GM23338 (cell line): ENCODE measurements around the gene MYOCOS. TPM values are rescaled to one million over a fixed set of nuclear protein-coding genes. Genes with fewer than 3 reads are reported as not detected.

ENCODE experiments used
- ATAC-seq: fragments of 200-7000 bp; cut with Tn5 transposase; 3 replicates; pipeline ENCODE4 v1.9.1; 2020
- DNase-seq: peaks from one replicate; pipeline ENCODE4 v3.0.0-alpha.2; 2015; ENCODE audit warnings: low spot score
- H2AFZ ChIP-seq: fragments of 200-600 bp; sonication (generic); 2 replicates; pipeline ENCODE4 v1.8.0; 2016; ENCODE audit warnings: antibody characterized with exemption, mild to moderate bottlenecking, moderate library complexity
- H3F3A ChIP-seq: fragments of 200-600 bp; sonication (generic); replicated peaks from 2 replicates; pipeline ENCODE4 v1.8.0; 2017; ENCODE audit warnings: antibody characterized with exemption, mixed run types, low read depth
- H3K27ac ChIP-seq: fragments of 200-600 bp; sonication (generic); 2 replicates; pipeline ENCODE4 v1.6.1; 2016; ENCODE audit warnings: low read depth
- H3K27me3 ChIP-seq: fragments of 200-600 bp; sonication (generic); 2 replicates; pipeline ENCODE4 v1.8.0; 2016; ENCODE audit warnings: mild to moderate bottlenecking, mixed run types, moderate library complexity; ENCODE audit not compliant: insufficient read depth
- H3K36me3 ChIP-seq: fragments of 200-600 bp; sonication (generic); 2 replicates; pipeline ENCODE4 v1.8.0; 2016; ENCODE audit warnings: mild to moderate bottlenecking; ENCODE audit not compliant: insufficient read depth
- H3K4me1 ChIP-seq: fragments of 200-600 bp; sonication (generic); 2 replicates; pipeline ENCODE4 v1.8.0; 2016; ENCODE audit warnings: mild to moderate bottlenecking, moderate library complexity; ENCODE audit not compliant: insufficient read depth
- H3K4me2 ChIP-seq: fragments of 200-600 bp; sonication (generic); 2 replicates; pipeline ENCODE4 v1.7.1; 2017; ENCODE audit warnings: mixed run types
- H3K4me3 ChIP-seq: fragments of 200-600 bp; sonication (generic); 2 replicates; pipeline ENCODE4 v1.6.1; 2016; ENCODE audit warnings: mixed run types
- H3K79me2 ChIP-seq: fragments of 200-600 bp; sonication (generic); replicated peaks from 2 replicates; pipeline ENCODE4 v1.8.0; 2017; ENCODE audit warnings: mild to moderate bottlenecking; ENCODE audit not compliant: insufficient read depth
- H3K9me2 ChIP-seq: fragments of 200-600 bp; sonication (generic); 2 replicates; pipeline ENCODE4 v1.8.0; 2017; ENCODE audit not compliant: insufficient read depth
- H4K20me1 ChIP-seq: fragments of 200-600 bp; sonication (generic); replicated peaks from 2 replicates; pipeline ENCODE4 v1.8.0; 2017; ENCODE audit warnings: mild to moderate bottlenecking; ENCODE audit not compliant: insufficient read depth
- H3K27ac Mint-ChIP-seq: 2 replicates; pipeline ENCODE4 v1.8.0; 2020; ENCODE audit warnings: inconsistent platforms, mild to moderate bottlenecking, moderate library complexity, mixed read lengths
- H3K27me3 Mint-ChIP-seq: 3 replicates; pipeline ENCODE4 v1.8.0; 2022; ENCODE audit warnings: low read depth, mild to moderate bottlenecking, moderate library complexity, mixed read lengths, inconsistent platforms; ENCODE audit not compliant: insufficient read depth, poor library complexity
- H3K36me3 Mint-ChIP-seq: 3 replicates; pipeline ENCODE4 v1.8.0; 2021; ENCODE audit warnings: low read depth, mild to moderate bottlenecking, inconsistent platforms, moderate library complexity, mixed read lengths
- H3K4me1 Mint-ChIP-seq: 3 replicates; pipeline ENCODE4 v1.8.0; 2020; ENCODE audit warnings: mild to moderate bottlenecking, inconsistent platforms, mixed read lengths
- H3K4me3 Mint-ChIP-seq: 3 replicates; pipeline ENCODE4 v1.8.0; 2021; ENCODE audit warnings: moderate library complexity, mild to moderate bottlenecking, inconsistent platforms, mixed read lengths
- H3K9me3 Mint-ChIP-seq: 3 replicates; pipeline ENCODE4 v1.8.0; 2020; ENCODE audit warnings: moderate library complexity, mild to moderate bottlenecking, inconsistent platforms, mixed read lengths
- CREB1 ChIP-seq: fragments of 250-450 bp; sonication (Bioruptor Pico); IDR thresholded peaks from 2 replicates; pipeline ENCODE4 v1.5.0; 2020; ENCODE audit warnings: low read depth, mild to moderate bottlenecking, moderate library complexity
- CTCF ChIP-seq, 2 experiments: fragments of 200-600 bp in 1 of 2; sonication (generic) in 1 of 2; conservative IDR thresholded peaks; 2 replicates each; pipeline versions ENCODE4 v1.5.1 to v1.6.1; 2016 to 2017; ENCODE audit warnings: antibody characterized with exemption in 2 of 2, low read depth in 2 of 2, mild to moderate bottlenecking in 2 of 2, moderate library complexity in 1 of 2
- ETS1 ChIP-seq: IDR thresholded peaks from 2 replicates; pipeline ENCODE4 v1.6.1; 2016; ENCODE audit warnings: antibody characterized with exemption
- EZH2 ChIP-seq: fragments of 200-600 bp; sonication (generic); IDR thresholded peaks from one replicate; pipeline ENCODE4 v1.8.0; 2017; ENCODE audit warnings: antibody characterized with exemption, mild to moderate bottlenecking, low read depth; ENCODE audit not compliant: unreplicated experiment
- EZH2phosphoT487 ChIP-seq: fragments of 200-600 bp; sonication (generic); IDR thresholded peaks from one replicate; pipeline ENCODE4 v1.8.1; 2018; ENCODE audit warnings: antibody characterized with exemption; ENCODE audit not compliant: unreplicated experiment
- JUNB ChIP-seq: IDR thresholded peaks from one replicate; pipeline ENCODE4 v1.6.1; 2016; ENCODE audit warnings: antibody characterized with exemption; ENCODE audit not compliant: unreplicated experiment
- NANOG ChIP-seq: IDR thresholded peaks from 2 replicates; pipeline ENCODE4 v1.6.1; 2016; ENCODE audit warnings: antibody characterized with exemption, borderline replicate concordance
- POLR2AphosphoS5 ChIP-seq: IDR thresholded peaks from 2 replicates; pipeline ENCODE4 v1.6.1; 2016; ENCODE audit warnings: antibody characterized with exemption, low read depth
- REST ChIP-seq: IDR thresholded peaks from one replicate; pipeline ENCODE4 v1.6.1; 2018; ENCODE audit warnings: antibody characterized with exemption; ENCODE audit not compliant: unreplicated experiment
- STAT1 ChIP-seq: IDR thresholded peaks from one replicate; pipeline ENCODE4 v1.6.1; 2016; ENCODE audit warnings: antibody characterized with exemption; ENCODE audit not compliant: unreplicated experiment
- ZNF114 ChIP-seq: fragments of 250-450 bp; sonication (Bioruptor Pico); IDR thresholded peaks from 2 replicates; pipeline ENCODE4 v1.5.0; 2020; ENCODE audit warnings: mild to moderate bottlenecking, moderate library complexity
- ZNF331 ChIP-seq: fragments of 250-450 bp; sonication (Bioruptor Pico); IDR thresholded peaks from 2 replicates; pipeline ENCODE4 v1.5.0; 2020; ENCODE audit warnings: low read depth, mild to moderate bottlenecking, moderate library complexity
- ZNF462 ChIP-seq: fragments of 250-450 bp; sonication (Bioruptor Pico); IDR thresholded peaks from 2 replicates; pipeline ENCODE4 v1.5.0; 2020; ENCODE audit warnings: mild to moderate bottlenecking, moderate library complexity
- polyA plus RNA-seq: library from polyadenylated mRNA; unstranded; fragments of >200 nt; fragmentation: Nextera tagmentation; extraction: Ambion mirVana; gene quantifications from 2 replicates; pipeline ENCODE4 v1.2.1, GENCODE V29; 2016
- total RNA-seq: library from RNA; depleted of rRNA; stranded (reverse); fragments of >200 nt; shearing (Covaris generic); gene quantifications from 2 replicates; pipeline ENCODE4 v1.2.3, GENCODE V29; 2014

The MYOCOS gene
- total and polyA plus RNA-seq, 2 experiments from 2014 or later, result not detected

GRCh38 chr1:171628225-171628624 lies 6.2 kb downstream of the MYOCOS start:
- H3K27me3 ChIP-seq, result no peaks in the 10 kb centered on the region
- no peaks in the 10 kb centered on the region for H3K9me2 ChIP-seq
- no peak overlapping the region for H3K4me3 ChIP-seq
- Mint-ChIP-seq H3K4me3 (no peak overlapping the region), H3K4me1 (peaks cover 7% of the 10 kb centered on the region; the same call in 1 of the 3 replicates), H3K9me3 (no peaks in the 10 kb centered on the region; the same call in 1 of the 3 replicates), H3K36me3 (no peaks in the 10 kb centered on the region), H3K27ac (no peak overlapping the region), H3K27me3 (peaks cover 5% of the 10 kb centered on the region)
- 0 out of 2 replicates have a peak, but pooled peaks cover 4% of the 10 kb centered on the region for H3K4me1 ChIP-seq
- no peaks in the 10 kb centered on the region for H3K36me3 ChIP-seq
- DNase-seq, result no peak
- no peak for TF ChIP-seq NANOG
- TF ChIP-seq EZH2, result no peak
- TF ChIP-seq STAT1, result no peak
- TF ChIP-seq EZH2phosphoT487, result no peak
- TF ChIP-seq ZNF114 (CRISPR knock-in tag), result no peak
- no peak for TF ChIP-seq CTCF (conservative IDR thresholded peaks at IDR 0.05; ENCODE audit: low read depth in 2 of 2)
- no peak for TF ChIP-seq CREB1 (CRISPR knock-in tag)
- no peak for TF ChIP-seq ETS1
- TF ChIP-seq JUNB, result no peak
- no peak for TF ChIP-seq ZNF462 (CRISPR knock-in tag)
- TF ChIP-seq REST, result no peak
- no peak for TF ChIP-seq ZNF331 (CRISPR knock-in tag)
- no peak for TF ChIP-seq POLR2AphosphoS5
- H3K79me2 ChIP-seq, result no peaks in the 10 kb centered on the region
- no peak overlapping the region for H3K27ac ChIP-seq
- H3K4me2 ChIP-seq, result no peak overlapping the region
- no peaks in the 10 kb centered on the region for H4K20me1 ChIP-seq
- no peak for ATAC-seq
- no peak overlapping the region for H2AFZ ChIP-seq
- no peaks in the 10 kb centered on the region for H3F3A ChIP-seq
